ENCODE data around the gene BSN.

The BSN gene

GRCh38 chr3:49553692-49554632 lies at the start of gene BSN:
Gene BSN, plus strand, starts transcription at chr3:49554477. Its CDS starts 126 bp downstream, at chr3:49554603.
- peak; percentile 75 for DNase-seq

GRCh38 chr3:49506906-49507305 lies 47.4 kb upstream of the BSN start:
- no peak for DNase-seq

GRCh38 chr3:49509028-49509561 lies 45.2 kb upstream of the BSN start:
- no peak for DNase-seq

- no peak for DNase-seq
Measured at GRCh38 chr3:49511639-49512038, 42.6 kb upstream of the BSN start.

- no peak for DNase-seq
Measured at GRCh38 chr3:49512781-49513355, 41.4 kb upstream of the BSN start.

- no peak for DNase-seq
Measured at GRCh38 chr3:49513494-49514124, 40.7 kb upstream of the BSN start.

- DNase-seq = no peak
Measured at GRCh38 chr3:49518016-49518415, 36.3 kb upstream of the BSN start.

- DNase-seq = no peak
Measured at GRCh38 chr3:49518441-49518840, 35.8 kb upstream of the BSN start.

GRCh38 chr3:49519296-49519695 lies 35.0 kb upstream of the BSN start:
- no peak for DNase-seq

GRCh38 chr3:49519916-49520385 lies 34.3 kb upstream of the BSN start:
- no peak for DNase-seq

- no peak for DNase-seq
Measured at GRCh38 chr3:49523756-49524747, 30.2 kb upstream of the BSN start.

- no peak for DNase-seq
Measured at GRCh38 chr3:49529567-49529966, 24.7 kb upstream of the BSN start.

GRCh38 chr3:49530231-49530630 lies 24.0 kb upstream of the BSN start:
- DNase-seq = no peak

- no peak for DNase-seq
Measured at GRCh38 chr3:49530701-49531100, 23.6 kb upstream of the BSN start.

- no peak for DNase-seq
Measured at GRCh38 chr3:49531218-49531617, 23.1 kb upstream of the BSN start.

- DNase-seq = no peak
Measured at GRCh38 chr3:49531715-49532114, 22.6 kb upstream of the BSN start.

- DNase-seq = no peak
Measured at GRCh38 chr3:49533031-49533430, 21.2 kb upstream of the BSN start.

GRCh38 chr3:49533786-49534519 lies 20.3 kb upstream of the BSN start:
- DNase-seq = no peak

- no peak for DNase-seq
Measured at GRCh38 chr3:49534581-49535441, 19.5 kb upstream of the BSN start.
